Smooth muscle cell (in vitro differentiated cells): ENCODE measurements around the gene AIRE. TPM values are rescaled to one million over a fixed set of nuclear protein-coding genes. Genes with fewer than 3 reads are reported as not detected.

Experiments
- DNase-seq: peaks from one replicate; lab custom pipeline; 2025; ENCODE audit not compliant: unreplicated experiment; lab: John Stamatoyannopoulos, UW
- H2AFZ ChIP-seq: fragments of 200-600 bp; sonication (generic); 2 replicates; pipeline ENCODE4 v1.6.0; 2016; ENCODE audit warnings: antibody characterized with exemption, low read depth, mild to moderate bottlenecking
- H3F3A ChIP-seq: fragments of 200-600 bp; sonication (generic); 2 replicates; pipeline ENCODE4 v1.6.0; 2017; ENCODE audit warnings: antibody characterized with exemption, low read depth
- H3K27ac ChIP-seq: fragments of 200-600 bp; sonication (generic); 2 replicates; pipeline ENCODE4 v1.5.1; 2016; ENCODE audit warnings: low read depth, mild to moderate bottlenecking
- H3K27me3 ChIP-seq: fragments of 200-600 bp; sonication (generic); 2 replicates; pipeline ENCODE4 v1.6.1; 2016; ENCODE audit warnings: low read depth, mild to moderate bottlenecking
- H3K36me3 ChIP-seq: fragments of 200-600 bp; sonication (generic); 2 replicates; pipeline ENCODE4 v1.5.1; 2016; ENCODE audit warnings: low read depth
- H3K4me1 ChIP-seq: fragments of 200-600 bp; sonication (generic); 2 replicates; pipeline ENCODE4 v1.5.1; 2016; ENCODE audit warnings: low read depth
- H3K4me2 ChIP-seq: fragments of 200-600 bp; sonication (generic); 2 replicates; pipeline ENCODE4 v1.6.0; 2016; ENCODE audit warnings: mild to moderate bottlenecking
- H3K4me3 ChIP-seq: fragments of 200-600 bp; sonication (generic); 2 replicates; pipeline ENCODE4 v1.5.1; 2016; ENCODE audit warnings: mild to moderate bottlenecking
- H3K79me2 ChIP-seq: fragments of 200-600 bp; sonication (generic); 2 replicates; pipeline ENCODE4 v1.6.0; 2016; ENCODE audit warnings: low read depth, mild to moderate bottlenecking
- H3K9ac ChIP-seq: fragments of 200-600 bp; sonication (generic); 2 replicates; pipeline ENCODE4 v1.6.0; 2016; ENCODE audit warnings: low read depth
- H3K9me3 ChIP-seq: fragments of 200-600 bp; sonication (generic); replicated peaks from 2 replicates; pipeline ENCODE4 v1.5.1; 2016; ENCODE audit warnings: low read depth
- H4K20me1 ChIP-seq: fragments of 200-600 bp; sonication (generic); 2 replicates; pipeline ENCODE4 v1.6.0; 2016; ENCODE audit warnings: low read depth
- WGBS: methylation state at CpG from one replicate; pipeline ENCODE4 v1.1.7; 2016; ENCODE audit warnings: low lambda C conversion rate; 5-methylcytosine and 5-hydroxymethylcytosine counted together
- polyA plus RNA-seq: library from polyadenylated mRNA; unstranded; fragments of >200 nt; fragmentation: Nextera tagmentation; extraction: Ambion mirVana; gene quantifications from 2 replicates; pipeline ENCODE4 v1.2.1, GENCODE V29; 2016
- total RNA-seq: library from RNA; depleted of rRNA; stranded (reverse); fragments of >200 nt; gene quantifications from 2 replicates; pipeline ENCODE4 v1.2.3, GENCODE V29; 2014
- TF ChIP-seq, protein P1 (sequence below): fragments of 200-600 bp; sonication (generic); IDR thresholded peaks from 2 replicates; pipeline ENCODE4 v1.5.1; 2017; ENCODE audit warnings: borderline replicate concordance, mild to moderate bottlenecking, antibody characterized with exemption; ENCODE audit not compliant: insufficient read depth, poor library complexity, severe bottlenecking

AIRE gene
- total and polyA plus RNA-seq, 2 experiments from 2014 or later = 0.27 to 1.1 TPM

DNA sequence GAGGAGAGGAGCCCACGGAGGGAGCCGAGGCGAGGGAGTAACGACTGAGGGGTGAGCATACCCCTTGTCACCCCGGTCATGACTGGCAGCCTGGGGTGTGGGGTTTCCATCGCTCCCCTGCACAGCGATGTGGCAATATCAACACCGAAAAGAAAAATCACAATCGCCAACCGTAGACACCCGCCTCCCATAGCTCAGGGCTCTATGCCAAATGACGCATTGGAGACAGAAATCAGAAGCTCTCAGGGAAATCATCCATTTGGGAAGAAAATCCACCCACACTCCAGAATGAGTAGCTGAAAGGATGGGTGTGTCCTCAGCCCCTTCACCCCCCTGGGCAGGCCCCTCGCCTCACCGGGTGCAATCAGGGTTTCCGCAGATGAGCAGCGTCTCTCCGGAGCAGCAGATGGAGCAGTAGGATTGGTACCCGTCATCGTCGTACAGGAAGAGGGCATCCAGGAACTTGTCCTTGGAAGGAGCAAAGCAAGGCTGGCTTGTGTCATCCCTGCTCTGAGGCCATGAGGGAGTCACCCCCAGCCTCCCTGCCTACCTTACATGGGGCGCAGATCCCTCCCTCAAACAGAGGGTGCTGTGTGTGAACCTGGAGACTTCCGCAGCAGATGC, 26.5 kb upstream of the AIRE start:
- H3K79me2 ChIP-seq = no peaks in the 10 kb centered on the region
- H3K27ac ChIP-seq = no peak overlapping the region
- no peak overlapping the region for H3K4me3 ChIP-seq
- 91% methylated on average over 22 of the region's 22 CpGs for WGBS
- no peaks in the 10 kb centered on the region for H3K27me3 ChIP-seq
- TF ChIP-seq, protein P1, sequence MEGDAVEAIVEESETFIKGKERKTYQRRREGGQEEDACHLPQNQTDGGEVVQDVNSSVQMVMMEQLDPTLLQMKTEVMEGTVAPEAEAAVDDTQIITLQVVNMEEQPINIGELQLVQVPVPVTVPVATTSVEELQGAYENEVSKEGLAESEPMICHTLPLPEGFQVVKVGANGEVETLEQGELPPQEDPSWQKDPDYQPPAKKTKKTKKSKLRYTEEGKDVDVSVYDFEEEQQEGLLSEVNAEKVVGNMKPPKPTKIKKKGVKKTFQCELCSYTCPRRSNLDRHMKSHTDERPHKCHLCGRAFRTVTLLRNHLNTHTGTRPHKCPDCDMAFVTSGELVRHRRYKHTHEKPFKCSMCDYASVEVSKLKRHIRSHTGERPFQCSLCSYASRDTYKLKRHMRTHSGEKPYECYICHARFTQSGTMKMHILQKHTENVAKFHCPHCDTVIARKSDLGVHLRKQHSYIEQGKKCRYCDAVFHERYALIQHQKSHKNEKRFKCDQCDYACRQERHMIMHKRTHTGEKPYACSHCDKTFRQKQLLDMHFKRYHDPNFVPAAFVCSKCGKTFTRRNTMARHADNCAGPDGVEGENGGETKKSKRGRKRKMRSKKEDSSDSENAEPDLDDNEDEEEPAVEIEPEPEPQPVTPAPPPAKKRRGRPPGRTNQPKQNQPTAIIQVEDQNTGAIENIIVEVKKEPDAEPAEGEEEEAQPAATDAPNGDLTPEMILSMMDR = no peak
- H3K4me1 ChIP-seq = peaks cover 8% of the 10 kb centered on the region
- no peaks in the 10 kb centered on the region for H3F3A ChIP-seq
- H3K9ac ChIP-seq = no peak overlapping the region
- H3K4me2 ChIP-seq = no peak overlapping the region
- no peaks in the 10 kb centered on the region for H3K36me3 ChIP-seq
- no peak for DNase-seq
- no peak overlapping the region for H2AFZ ChIP-seq
- no peaks in the 10 kb centered on the region for H3K9me3 ChIP-seq
- no peaks in the 10 kb centered on the region for H4K20me1 ChIP-seq

DNA sequence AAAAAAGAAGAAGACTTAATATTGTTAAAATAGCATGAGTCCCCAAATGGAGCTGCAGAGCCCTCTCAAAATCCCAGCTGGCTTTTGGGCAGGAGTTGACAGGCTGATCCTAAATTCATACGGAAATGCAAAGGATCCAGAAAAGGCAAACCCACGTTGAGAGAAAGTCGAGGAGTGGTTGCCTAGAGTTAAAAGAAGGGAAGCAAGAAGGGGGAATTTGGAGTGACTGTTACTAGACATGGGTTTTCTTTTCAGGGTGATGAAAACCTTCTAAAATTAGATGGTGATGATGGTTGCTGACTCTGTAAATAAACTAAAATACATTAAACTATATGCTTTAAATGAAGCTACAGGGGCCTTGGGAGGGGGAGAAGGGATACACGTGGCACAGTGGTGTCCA, 25.6 kb upstream of the AIRE start:
- H3K9me3 ChIP-seq = no peaks in the 10 kb centered on the region
- TF ChIP-seq, protein P1 = no peak
- no peaks in the 10 kb centered on the region for H4K20me1 ChIP-seq
- H3K9ac ChIP-seq = no peak overlapping the region
- H3K4me3 ChIP-seq = no peak overlapping the region
- H3K4me1 ChIP-seq = peaks cover 8% of the 10 kb centered on the region
- H3F3A ChIP-seq = no peaks in the 10 kb centered on the region
- no peak overlapping the region for H3K27ac ChIP-seq
- DNase-seq = no peak
- H3K36me3 ChIP-seq = no peaks in the 10 kb centered on the region
- H3K4me2 ChIP-seq = no peak overlapping the region
- no peak overlapping the region for H2AFZ ChIP-seq
- WGBS = 67% methylated on average over 4 of the region's 4 CpGs
- H3K79me2 ChIP-seq = no peaks in the 10 kb centered on the region
- H3K27me3 ChIP-seq = no peaks in the 10 kb centered on the region

DNA sequence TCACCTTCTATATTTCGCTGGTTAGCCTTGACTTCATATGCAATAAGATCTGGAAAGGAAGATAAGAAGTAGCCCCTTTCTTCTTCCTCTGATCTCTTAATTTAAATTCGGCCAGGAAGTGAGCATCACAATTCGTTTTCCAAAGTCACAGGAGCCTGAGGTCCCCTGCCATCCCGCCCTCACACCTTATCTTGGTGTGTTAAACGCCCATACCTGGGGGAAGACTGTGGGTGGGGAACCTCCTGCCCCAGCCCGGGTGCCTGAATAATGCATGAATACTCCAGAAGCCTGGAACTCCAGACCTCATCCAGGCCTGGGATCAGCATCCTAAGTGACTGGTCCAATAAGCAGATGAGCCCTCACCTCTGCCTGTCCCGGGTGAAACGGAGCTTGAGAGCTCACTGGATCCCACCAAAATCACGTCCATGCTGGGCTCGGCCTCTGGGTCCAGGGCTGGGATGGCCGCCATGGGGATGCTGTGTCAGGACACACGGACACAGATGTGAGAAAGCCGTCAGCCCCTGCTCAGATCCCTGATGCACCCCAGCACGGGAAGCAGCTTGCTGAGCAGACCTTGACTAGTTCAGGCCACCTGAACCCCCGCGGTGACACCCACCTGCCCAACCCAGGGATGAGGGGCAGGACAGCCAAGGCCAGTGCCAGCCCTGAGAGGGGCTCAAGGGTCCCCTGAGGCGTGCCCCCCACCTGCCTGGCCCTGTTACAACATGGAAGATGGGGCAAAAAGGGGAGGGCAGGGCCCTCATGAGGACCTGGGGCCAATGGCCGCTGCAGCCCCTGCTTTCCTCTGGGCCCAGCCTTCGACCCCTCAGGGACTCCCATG, 24.7 kb upstream of the AIRE start:
- no peak overlapping the region for H3K4me3 ChIP-seq
- peaks cover 8% of the 10 kb centered on the region for H3K4me1 ChIP-seq
- no peak overlapping the region for H3K4me2 ChIP-seq
- H3K9ac ChIP-seq = no peak overlapping the region
- no peak overlapping the region for H3K27ac ChIP-seq
- H3K9me3 ChIP-seq = no peaks in the 10 kb centered on the region
- H3K79me2 ChIP-seq = no peaks in the 10 kb centered on the region
- no peak overlapping the region for H2AFZ ChIP-seq
- H3K36me3 ChIP-seq = no peaks in the 10 kb centered on the region
- DNase-seq = no peak
- H4K20me1 ChIP-seq = no peaks in the 10 kb centered on the region
- no peaks in the 10 kb centered on the region for H3K27me3 ChIP-seq
- TF ChIP-seq, protein P1 = no peak
- H3F3A ChIP-seq = no peaks in the 10 kb centered on the region
- WGBS = 82% methylated on average over 18 of the region's 19 CpGs
